Suppressor macrophage treated with lipopolysaccharide for 4 hours (primary cell): ENCODE measurements around the gene CEP97.

Experiments used
- DNase-seq: peaks from one replicate; pipeline ENCODE4 v3.0.0-alpha.2; 2020

The CEP97 gene

GRCh38 chr3:101816215-101817149 is 92.1 kb downstream of the CEP97 start:
- no peak for DNase-seq

- no peak for DNase-seq
These were observed 93.6 kb downstream of the CEP97 start for GRCh38 chr3:101817992-101818391.

DNA sequence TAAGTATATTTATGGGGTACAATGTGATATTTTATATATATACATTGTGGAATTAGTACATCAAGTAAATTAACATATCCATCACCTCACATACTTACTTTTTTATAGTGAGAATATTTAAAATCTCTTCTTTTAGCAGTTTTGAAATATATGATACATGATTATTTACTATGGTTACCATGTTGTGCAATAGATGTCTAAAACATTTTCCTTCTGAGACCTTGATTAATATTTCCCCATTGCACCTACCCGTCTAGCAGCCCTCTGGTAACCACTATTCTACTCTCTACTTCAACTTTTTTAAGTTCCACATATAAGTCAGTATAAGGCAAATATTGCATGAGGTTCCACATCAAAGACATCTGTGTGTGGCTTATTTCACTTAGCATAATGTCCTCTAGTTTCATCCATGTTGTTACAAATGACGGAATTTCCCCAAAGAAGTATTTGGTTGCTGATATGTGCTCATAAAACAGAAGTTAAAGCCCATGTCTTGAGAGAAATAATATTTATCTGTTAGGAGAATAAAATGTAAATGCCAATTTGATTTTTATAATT is 95.3 kb downstream of the CEP97 start:
- peak; percentile 77 for DNase-seq
